GM12878 (cell line): ENCODE results near the gene RAB31. TPM values are rescaled to one million over a fixed set of nuclear protein-coding genes. Genes with fewer than 3 reads are reported as not detected.

Experiments
- ATAC-seq: fragments of 200-7000 bp; cut with Tn5 transposase; 3 replicates; pipeline ENCODE4 v1.9.1; 2020; ENCODE audit warnings: mild to moderate bottlenecking, moderate library complexity
- BruUV-seq: library from RNA; stranded (reverse); fragments of 400-500 nt; replicated peaks from 2 replicates; lab custom pipeline; 2021; lab: Mats Ljungman, UMichigan
- CTCF ChIA-PET: fragments of 300-600 bp; sonication (Branson Sonifier 250); formaldehyde crosslinking; extraction: SDS; loops from one replicate; lab custom pipeline; 2021; ENCODE audit warnings: inconsistent platforms; lab: Yijun Ruan, JAX
- POLR2A ChIA-PET: fragments of 350-600 bp; formaldehyde crosslinking; extraction: SDS; loops from one replicate; lab custom pipeline; 2021; ENCODE audit warnings: inconsistent platforms; lab: Charles Lee
- RAD21 ChIA-PET: fragments of 300-600 bp; sonication (Branson Sonifier 250); formaldehyde crosslinking; loops from one replicate; lab custom pipeline; 2023; ENCODE audit warnings: antibody characterized with exemption; ENCODE audit not compliant: unreplicated experiment; lab: Charles Lee
- SMC1A ChIA-PET: fragments of 300-600 bp; sonication (Branson Sonifier 250); formaldehyde crosslinking; loops from one replicate; lab custom pipeline; 2023; ENCODE audit not compliant: unreplicated experiment, uncharacterized antibody; lab: Charles Lee
- DNase-seq: peaks from one replicate; pipeline ENCODE4 v3.0.0-alpha.2; 2011; ENCODE audit warnings: low read depth, low spot score
- FAIRE-seq: peaks from 3 replicates; lab custom pipeline; 2011; peaks lifted over from hg19 to GRCh38; lab: Jason Lieb, UNC
- H2AFZ ChIP-seq: 2 replicates; pipeline ENCODE4 v1.6.0; 2011; ENCODE audit warnings: low read depth, low read length, control low read depth; ENCODE audit not compliant: control insufficient read depth
- H3K27ac ChIP-seq: 2 replicates; pipeline ENCODE4 v1.5.1; 2011; ENCODE audit warnings: control low read depth; ENCODE audit not compliant: control insufficient read depth, insufficient read depth
- H3K27me3 ChIP-seq, 2 experiments: replicated peaks in 1 of 2; 2 replicates each; pipeline versions ENCODE4 v1.6.0 to v1.6.1; 2011; ENCODE audit warnings: low read length in 1 of 2; ENCODE audit not compliant: control insufficient read depth in 2 of 2, insufficient read depth in 2 of 2
- H3K36me3 ChIP-seq, 2 experiments: 2 replicates each; pipeline ENCODE4 v1.5.1; 2011; ENCODE audit warnings: low read length in 1 of 2; ENCODE audit not compliant: control insufficient read depth in 2 of 2, insufficient read depth in 2 of 2
- H3K4me1 ChIP-seq: 2 replicates; pipeline ENCODE4 v1.6.1; 2011; ENCODE audit warnings: mild to moderate bottlenecking, low read length, moderate library complexity, mixed read lengths; ENCODE audit not compliant: control insufficient read depth, insufficient read depth
- H3K4me2 ChIP-seq: 2 replicates; pipeline ENCODE4 v1.6.0; 2011; ENCODE audit warnings: control low read depth; ENCODE audit not compliant: control insufficient read depth, insufficient read depth
- H3K4me3 ChIP-seq: fragments of 200-600 bp; sonication (generic); 2 replicates; pipeline ENCODE4 v1.5.1; 2016
- H3K79me2 ChIP-seq: 2 replicates; pipeline ENCODE4 v1.6.0; 2011; ENCODE audit warnings: low read length; ENCODE audit not compliant: control insufficient read depth, insufficient read depth
- H3K9ac ChIP-seq: 2 replicates; pipeline ENCODE4 v1.8.0; 2011; ENCODE audit warnings: low read length, control low read depth, mixed read lengths; ENCODE audit not compliant: control insufficient read depth, insufficient read depth
- H3K9me3 ChIP-seq: replicated peaks from 3 replicates; pipeline ENCODE4 v1.5.1; 2011; ENCODE audit warnings: mild to moderate bottlenecking, low read length; ENCODE audit not compliant: control insufficient read depth, insufficient read depth
- H4K20me1 ChIP-seq: 2 replicates; pipeline ENCODE4 v1.6.0; 2011; ENCODE audit not compliant: control insufficient read depth, insufficient read depth
- ATF7 ChIP-seq: fragments of 450-650 bp; IDR thresholded peaks from 2 replicates; pipeline ENCODE4 v1.6.1; 2016; ENCODE audit warnings: low read depth, mild to moderate bottlenecking
- EED ChIP-seq: sonication (generic); IDR thresholded peaks from 2 replicates; pipeline ENCODE4 v1.6.1; 2016; ENCODE audit warnings: antibody characterized with exemption, low read depth
- EZH2 ChIP-seq: IDR thresholded peaks from 2 replicates; pipeline ENCODE4 v1.6.1; 2012; ENCODE audit warnings: low read depth, mild to moderate bottlenecking, control low read depth, inconsistent platforms, low read length, borderline replicate concordance; ENCODE audit not compliant: control insufficient read depth
- JUND ChIP-seq: IDR thresholded peaks from 2 replicates; pipeline ENCODE4 v1.6.1; 2012; ENCODE audit warnings: low read depth, mild to moderate bottlenecking, low read length, improper control_type of control experiment, moderate library complexity
- NFIC ChIP-seq: IDR thresholded peaks from 2 replicates; pipeline ENCODE4 v1.6.1; 2012; ENCODE audit warnings: low read depth, mild to moderate bottlenecking, inconsistent platforms, low read length, moderate library complexity
- NFXL1 ChIP-seq: fragments of 450-650 bp; IDR thresholded peaks from 2 replicates; pipeline ENCODE4 v1.6.1; 2017; ENCODE audit warnings: antibody characterized with exemption, mild to moderate bottlenecking, borderline replicate concordance
- RB1 ChIP-seq: fragments of 450-650 bp; formaldehyde crosslinking; IDR thresholded peaks from 2 replicates; pipeline ENCODE4 v1.6.1; 2017; ENCODE audit warnings: mild to moderate bottlenecking, borderline replicate concordance
- SIN3A ChIP-seq: IDR thresholded peaks from 2 replicates; pipeline ENCODE4 v1.6.1; 2012; ENCODE audit warnings: low read depth, low read length, improper control_type of control experiment
- TBL1XR1 ChIP-seq: IDR thresholded peaks from 2 replicates; pipeline ENCODE4 v1.6.1; 2012; ENCODE audit warnings: low read depth, low read length, improper control_type of control experiment
- ZNF274 ChIP-seq: IDR thresholded peaks from one replicate; pipeline ENCODE4 v1.8.0; 2011; ENCODE audit not compliant: insufficient read length, insufficient read depth
- ZSCAN29 ChIP-seq: fragments of 450-650 bp; IDR thresholded peaks from 2 replicates; pipeline ENCODE4 v1.6.1; 2017; ENCODE audit warnings: mild to moderate bottlenecking, moderate library complexity
- WGBS: methylation state at CpG from one replicate; pipeline ENCODE4 v1.1.6; 2016; ENCODE audit warnings: low lambda C conversion rate; ENCODE audit not compliant: insufficient replicate concordance, insufficient coverage; ENCODE audit errors: missing lambda C conversion rate; 5-methylcytosine and 5-hydroxymethylcytosine counted together
- in situ Hi-C: fragments of 300-500 bp; cut with MboI; formaldehyde crosslinking; loops from 9 replicates; pipeline ENCODE4 v1.14.3; 2018; ENCODE audit warnings: mixed read lengths
- intact Hi-C: fragments of 100-400 bp; cut with micrococcal nuclease; formaldehyde crosslinking; loops from one replicate; pipeline ENCODE4 v1.14.2; 2022; ENCODE audit not compliant: unreplicated experiment
- polyA plus RNA-seq, 11 experiments: library from polyadenylated mRNA; depleted of rRNA in 4 of 11; unstranded in 6 of 11; stranded (reverse) in 5 of 11; fragments of >200 nt; fragmentation: Nextera tagmentation in 4 of 11; fragmentation: Illumina TruSeq in 1 of 11; extraction: Ambion mirVana in 4 of 11; extraction: Trizol in 1 of 11; gene quantifications; 1 replicate in 1 of 11; 2 replicates in 10 of 11; pipeline versions ENCODE4 v1.2.1 to v1.2.3, GENCODE V29; 2011 to 2016; ENCODE audit warnings: inconsistent platforms in 2 of 11, missing spikeins in 2 of 11, low read depth in 1 of 11
- total RNA-seq, 4 experiments: library from RNA; depleted of rRNA in 3 of 4; stranded (reverse); fragments of >200 nt in 3 of 4; fragmentation: Illumina TruSeq in 1 of 4; extraction: Trizol in 1 of 4; gene quantifications; 2 replicates each; pipeline versions ENCODE4 v1.2.1 to v1.2.3, GENCODE V29; 2013 to 2021
- TF ChIP-seq, protein P1 (sequence below): fragments of 450-650 bp; formaldehyde crosslinking; IDR thresholded peaks from 2 replicates; pipeline ENCODE4 v1.4.0; 2020; ENCODE audit warnings: mild to moderate bottlenecking, moderate library complexity
- TF ChIP-seq, protein P2 (sequence below): IDR thresholded peaks from 2 replicates; pipeline ENCODE4 v1.6.1; 2011; ENCODE audit warnings: low read depth, mild to moderate bottlenecking, low read length, moderate library complexity, borderline replicate concordance; ENCODE audit errors: extremely low read depth
- TF ChIP-seq, protein P3 (sequence below): IDR thresholded peaks from 2 replicates; pipeline ENCODE4 v1.6.1; 2011; ENCODE audit warnings: borderline replicate concordance, low read depth, mild to moderate bottlenecking, moderate library complexity, mixed read lengths, low read length; ENCODE audit not compliant: insufficient read depth; ENCODE audit errors: extremely low read length
- TF ChIP-seq, protein P4 (sequence below): fragments of 150-350 bp; IDR thresholded peaks from 2 replicates; pipeline ENCODE4 v1.6.1; 2014; ENCODE audit warnings: mild to moderate bottlenecking, low read depth, low read length

Gene RAB31
- total and polyA plus RNA-seq, 10 of the 15 experiments (the other 5 are each of a cell fraction or from before 2014, with no cell fraction given), result 0.80 to 23.3 (median 12.2) TPM

DNA sequence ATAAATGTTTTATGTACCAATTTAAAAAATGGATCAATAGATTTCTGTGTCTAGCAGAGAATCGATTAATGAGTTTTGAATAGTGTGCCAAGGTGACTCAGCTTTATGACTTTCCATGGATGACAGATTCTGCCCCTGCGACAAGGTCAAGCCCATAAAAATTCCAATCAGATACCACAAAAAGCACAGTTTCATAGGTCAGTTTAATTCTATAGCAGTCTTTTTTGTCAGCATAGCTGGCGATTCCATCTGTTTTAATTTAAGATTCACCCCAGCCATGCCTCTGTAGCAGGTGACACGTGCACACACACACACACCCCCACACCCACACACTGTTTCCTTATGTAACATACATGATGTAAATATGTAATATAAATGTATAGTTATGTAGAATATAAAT lies 28.9 kb downstream of the RAB31 start:
- POLR2A ChIA-PET, result no interaction called here
- CTCF ChIA-PET, result no interaction called here
- no TSS peak for BruUV-seq
- RAD21 ChIA-PET, result no interaction called here
- SMC1A ChIA-PET, result interaction anchor here (0.6 kb wide), 1 partner anchor 66 kb away, joined by 3 read pairs; no protein-coding TSS in a partner anchor
- intact Hi-C loops (no loop called here), in situ Hi-C loops (no loop called here)
- Histone ChIP-seq H3K9me3 (no peaks in the 10 kb centered on the region), H3K4me3 (no peak overlapping the region), H3K4me2 (no peak overlapping the region), H3K4me1 (no peaks in the 10 kb centered on the region), H3K79me2 (no peaks in the 10 kb centered on the region), H3K9ac (no peak overlapping the region), H2AFZ (no peak overlapping the region), H3K27ac (no peak overlapping the region), H3K36me3 (no peaks in the 10 kb centered on the region), H3K27me3 (peaks cover 0 to 2% of the 10 kb centered on the region in 2 experiments; a peak in 2 of 4 replicates), H4K20me1 (peaks cover 3% of the 10 kb centered on the region; the same call in 1 of the 2 replicates)
- no peak for DNase-seq
- WGBS, result 93% methylated on average over 4 of the region's 4 CpGs
- FAIRE-seq, result no peak
- ATAC-seq, result no peak
- TF ChIP-seq NFIC, result no peak
- TF ChIP-seq, protein P1, sequence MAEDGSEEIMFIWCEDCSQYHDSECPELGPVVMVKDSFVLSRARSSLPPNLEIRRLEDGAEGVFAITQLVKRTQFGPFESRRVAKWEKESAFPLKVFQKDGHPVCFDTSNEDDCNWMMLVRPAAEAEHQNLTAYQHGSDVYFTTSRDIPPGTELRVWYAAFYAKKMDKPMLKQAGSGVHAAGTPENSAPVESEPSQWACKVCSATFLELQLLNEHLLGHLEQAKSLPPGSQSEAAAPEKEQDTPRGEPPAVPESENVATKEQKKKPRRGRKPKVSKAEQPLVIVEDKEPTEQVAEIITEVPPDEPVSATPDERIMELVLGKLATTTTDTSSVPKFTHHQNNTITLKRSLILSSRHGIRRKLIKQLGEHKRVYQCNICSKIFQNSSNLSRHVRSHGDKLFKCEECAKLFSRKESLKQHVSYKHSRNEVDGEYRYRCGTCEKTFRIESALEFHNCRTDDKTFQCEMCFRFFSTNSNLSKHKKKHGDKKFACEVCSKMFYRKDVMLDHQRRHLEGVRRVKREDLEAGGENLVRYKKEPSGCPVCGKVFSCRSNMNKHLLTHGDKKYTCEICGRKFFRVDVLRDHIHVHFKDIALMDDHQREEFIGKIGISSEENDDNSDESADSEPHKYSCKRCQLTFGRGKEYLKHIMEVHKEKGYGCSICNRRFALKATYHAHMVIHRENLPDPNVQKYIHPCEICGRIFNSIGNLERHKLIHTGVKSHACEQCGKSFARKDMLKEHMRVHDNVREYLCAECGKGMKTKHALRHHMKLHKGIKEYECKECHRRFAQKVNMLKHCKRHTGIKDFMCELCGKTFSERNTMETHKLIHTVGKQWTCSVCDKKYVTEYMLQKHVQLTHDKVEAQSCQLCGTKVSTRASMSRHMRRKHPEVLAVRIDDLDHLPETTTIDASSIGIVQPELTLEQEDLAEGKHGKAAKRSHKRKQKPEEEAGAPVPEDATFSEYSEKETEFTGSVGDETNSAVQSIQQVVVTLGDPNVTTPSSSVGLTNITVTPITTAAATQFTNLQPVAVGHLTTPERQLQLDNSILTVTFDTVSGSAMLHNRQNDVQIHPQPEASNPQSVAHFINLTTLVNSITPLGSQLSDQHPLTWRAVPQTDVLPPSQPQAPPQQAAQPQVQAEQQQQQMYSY, result no peak
- TF ChIP-seq, protein P2, sequence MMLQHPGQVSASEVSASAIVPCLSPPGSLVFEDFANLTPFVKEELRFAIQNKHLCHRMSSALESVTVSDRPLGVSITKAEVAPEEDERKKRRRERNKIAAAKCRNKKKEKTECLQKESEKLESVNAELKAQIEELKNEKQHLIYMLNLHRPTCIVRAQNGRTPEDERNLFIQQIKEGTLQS, result no peak
- no peak for TF ChIP-seq TBL1XR1
- no peak for TF ChIP-seq ZSCAN29
- no peak for TF ChIP-seq ZNF274
- no peak for TF ChIP-seq RB1
- TF ChIP-seq, protein P3, sequence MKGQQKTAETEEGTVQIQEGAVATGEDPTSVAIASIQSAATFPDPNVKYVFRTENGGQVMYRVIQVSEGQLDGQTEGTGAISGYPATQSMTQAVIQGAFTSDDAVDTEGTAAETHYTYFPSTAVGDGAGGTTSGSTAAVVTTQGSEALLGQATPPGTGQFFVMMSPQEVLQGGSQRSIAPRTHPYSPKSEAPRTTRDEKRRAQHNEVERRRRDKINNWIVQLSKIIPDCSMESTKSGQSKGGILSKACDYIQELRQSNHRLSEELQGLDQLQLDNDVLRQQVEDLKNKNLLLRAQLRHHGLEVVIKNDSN, result no peak
- TF ChIP-seq NFXL1, result no peak
- TF ChIP-seq EZH2, result no peak
- TF ChIP-seq, protein P4, sequence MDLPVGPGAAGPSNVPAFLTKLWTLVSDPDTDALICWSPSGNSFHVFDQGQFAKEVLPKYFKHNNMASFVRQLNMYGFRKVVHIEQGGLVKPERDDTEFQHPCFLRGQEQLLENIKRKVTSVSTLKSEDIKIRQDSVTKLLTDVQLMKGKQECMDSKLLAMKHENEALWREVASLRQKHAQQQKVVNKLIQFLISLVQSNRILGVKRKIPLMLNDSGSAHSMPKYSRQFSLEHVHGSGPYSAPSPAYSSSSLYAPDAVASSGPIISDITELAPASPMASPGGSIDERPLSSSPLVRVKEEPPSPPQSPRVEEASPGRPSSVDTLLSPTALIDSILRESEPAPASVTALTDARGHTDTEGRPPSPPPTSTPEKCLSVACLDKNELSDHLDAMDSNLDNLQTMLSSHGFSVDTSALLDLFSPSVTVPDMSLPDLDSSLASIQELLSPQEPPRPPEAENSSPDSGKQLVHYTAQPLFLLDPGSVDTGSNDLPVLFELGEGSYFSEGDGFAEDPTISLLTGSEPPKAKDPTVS, result no peak
- TF ChIP-seq JUND, result no peak
- TF ChIP-seq EED, result no peak
- TF ChIP-seq SIN3A, result no peak
- TF ChIP-seq ATF7, result no peak
